Liver (tissue), 9 donors: ENCODE data around the gene CREB3L1. TPM values are rescaled to one million over a fixed set of nuclear protein-coding genes. Genes with fewer than 3 reads are reported as not detected.

Experiments
- DNase-seq: peaks from one replicate; pipeline ENCODE4 v3.0.0-alpha.2; 2017; ENCODE audit warnings: low spot score
- H3K27ac ChIP-seq, 2 donors: one replicate each; pipeline ENCODE4 v1.7.0; 2013; ENCODE audit warnings: inconsistent platforms in 2 of 2, low read length in 2 of 2, control low read depth in 1 of 2, low read depth in 1 of 2, mild to moderate bottlenecking in 1 of 2
- H3K27me3 ChIP-seq, 4 donors: one replicate each; pipeline versions ENCODE4 v1.6.1 to v1.7.0; 2013; ENCODE audit warnings: low read length in 3 of 4, inconsistent platforms in 1 of 4, mild to moderate bottlenecking in 1 of 4, moderate library complexity in 1 of 4; ENCODE audit not compliant: control insufficient read depth in 4 of 4, insufficient read depth in 4 of 4
- H3K36me3 ChIP-seq, 4 donors: one replicate each; pipeline versions ENCODE4 v1.6.1 to v1.7.0; 2013; ENCODE audit warnings: low read length in 3 of 4, mild to moderate bottlenecking in 3 of 4, low read depth in 1 of 4, moderate library complexity in 1 of 4; ENCODE audit not compliant: control insufficient read depth in 4 of 4, insufficient read depth in 3 of 4
- H3K4me1 ChIP-seq, 4 donors: one replicate each; pipeline versions ENCODE4 v1.6.1 to v1.7.0; 2013; ENCODE audit warnings: low read length in 3 of 4, mild to moderate bottlenecking in 3 of 4, moderate library complexity in 1 of 4; ENCODE audit not compliant: control insufficient read depth in 4 of 4, insufficient read depth in 4 of 4
- H3K4me3 ChIP-seq, 3 donors: one replicate each; pipeline versions ENCODE4 v1.6.1 to v1.7.0; 2013; ENCODE audit warnings: low read length in 3 of 3, control low read depth in 1 of 3, low read depth in 1 of 3, mild to moderate bottlenecking in 1 of 3
- H3K9ac ChIP-seq, 2 donors: one replicate each; pipeline ENCODE4 v1.7.0; 2013; ENCODE audit warnings: low read length in 2 of 2, mild to moderate bottlenecking in 2 of 2, moderate library complexity in 2 of 2, control low read depth in 1 of 2, low read depth in 1 of 2
- H3K9me3 ChIP-seq, 4 donors: one replicate each; pipeline versions ENCODE4 v1.6.1 to v1.7.0; 2013; ENCODE audit warnings: low read length in 3 of 4; ENCODE audit not compliant: control insufficient read depth in 4 of 4
- EGR1 ChIP-seq, 2 donors: IDR thresholded peaks; 2 replicates each; pipeline ENCODE4 v1.6.1; 2016 to 2018; ENCODE audit warnings: antibody characterized with exemption in 2 of 2, low read depth in 2 of 2
- FOXA1 ChIP-seq: IDR thresholded peaks from 2 replicates; pipeline ENCODE4 v1.6.1; 2016; ENCODE audit warnings: antibody characterized with exemption
- GABPA ChIP-seq, 2 donors: IDR thresholded peaks in 1 of 2; conservative IDR thresholded peaks in 1 of 2; 2 replicates each; pipeline ENCODE4 v1.6.1; 2016; ENCODE audit warnings: antibody characterized with exemption in 2 of 2, mild to moderate bottlenecking in 1 of 2, moderate library complexity in 1 of 2
- HNF4A ChIP-seq, 2 donors: conservative IDR thresholded peaks; 2 replicates each; pipeline ENCODE4 v1.6.1; 2016; ENCODE audit warnings: antibody characterized with exemption in 2 of 2, mild to moderate bottlenecking in 2 of 2
- JUND ChIP-seq, 2 donors: IDR thresholded peaks; 2 replicates each; pipeline ENCODE4 v1.6.1; 2016; ENCODE audit warnings: antibody characterized with exemption in 2 of 2
- RAD21 ChIP-seq, 2 donors: IDR thresholded peaks; 2 replicates each; pipeline ENCODE4 v1.6.1; 2016; ENCODE audit warnings: antibody characterized with exemption in 2 of 2, mild to moderate bottlenecking in 2 of 2
- RXRA ChIP-seq, 2 donors: IDR thresholded peaks; 2 replicates each; pipeline ENCODE4 v1.6.1; 2017 to 2018; ENCODE audit warnings: antibody characterized with exemption in 2 of 2, mild to moderate bottlenecking in 1 of 2
- TAF1 ChIP-seq: conservative IDR thresholded peaks from 2 replicates; pipeline ENCODE4 v1.6.1; 2016; ENCODE audit warnings: antibody characterized with exemption, mild to moderate bottlenecking
- WGBS: extraction: QIAGEN DNeasy Blood & Tissue Kit; methylation state at CpG from one replicate; pipeline ENCODE4 v1.1.7; 2013; 5-methylcytosine and 5-hydroxymethylcytosine counted together
- polyA plus RNA-seq, 2 donors: library from polyadenylated mRNA; stranded (reverse) in 1 of 2; unstranded in 1 of 2; fragments of 200-250 nt in 1 of 2; fragments of >200 nt in 1 of 2; fragmentation: Nextera tagmentation in 1 of 2; extraction: Ambion mirVana in 1 of 2; gene quantifications; one replicate each; pipeline versions ENCODE4 v1.2.1 to v1.2.3, GENCODE V29; 2013 to 2015
- total RNA-seq, 2 donors: library from RNA; depleted of rRNA; stranded (reverse); fragments of >200 nt; gene quantifications; one replicate each; pipeline ENCODE4 v1.2.3, GENCODE V29; 2014
- TF ChIP-seq, protein P1 (sequence below): IDR thresholded peaks from 2 replicates; pipeline ENCODE4 v1.6.1; 2016; ENCODE audit warnings: antibody characterized with exemption
- TF ChIP-seq, protein P2 (sequence below): fragments of 150-350 bp; IDR thresholded peaks from 2 replicates; pipeline ENCODE4 v1.5.1; 2017; ENCODE audit warnings: improper control_type of control experiment, low read depth, low read length; ENCODE audit not compliant: missing input control
- TF ChIP-seq, protein P3 (sequence below): IDR thresholded peaks from 2 replicates; pipeline ENCODE4 v1.6.1; 2016; ENCODE audit warnings: antibody characterized with exemption
- TF ChIP-seq, protein P4 (sequence below): IDR thresholded peaks from 2 replicates; pipeline ENCODE4 v1.6.1; 2016; ENCODE audit warnings: antibody characterized with exemption, mild to moderate bottlenecking
- donor health status: healthy.
- donor health status: healthy.
- donor health status: healthy.
- donor health status: healthy.
- donor health status: healthy.

CREB3L1 gene
- total and polyA plus RNA-seq, 4 donors: 0.14 to 1.3 (median 0.33) TPM

DNA sequence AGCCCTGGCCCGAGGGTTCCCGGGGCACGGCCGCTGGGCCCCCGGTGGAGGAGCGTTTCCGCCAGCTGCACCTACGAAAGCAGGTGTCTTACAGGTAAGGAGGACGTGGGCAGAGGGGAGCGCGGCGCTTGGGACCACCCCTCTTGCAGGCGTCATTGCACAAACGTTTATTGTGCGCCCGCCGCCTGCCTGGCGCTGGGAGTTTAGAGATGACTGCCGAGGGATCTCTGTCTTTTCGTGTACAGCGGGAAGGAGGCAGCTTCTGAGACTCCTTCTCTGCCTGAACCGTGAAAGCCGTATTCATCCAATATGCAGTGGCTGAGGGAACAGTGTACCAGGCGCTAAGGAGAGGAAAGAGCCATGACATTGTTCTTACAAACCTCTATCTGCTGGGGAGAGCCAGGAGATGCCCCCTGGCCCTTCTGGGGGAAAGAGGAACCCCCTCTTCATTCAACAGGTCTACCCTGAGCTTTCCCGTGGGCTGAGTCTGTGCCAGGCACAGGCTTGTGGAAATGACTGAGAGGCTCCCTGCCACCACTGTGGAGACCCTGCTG, 56.0 kb downstream of the CREB3L1 start:
- WGBS: 11% methylated on average over 25 of the region's 25 CpGs
- DNase-seq: no peak
- H3K4me3 ChIP-seq: peak overlapping the region in 1 of 3 donors; percentile 47
- peaks cover 2 to 25% (median 3%) of the 10 kb centered on the region in 4 donors for H3K27me3 ChIP-seq
- no peaks in the 10 kb centered on the region for H3K9me3 ChIP-seq
- no peak overlapping the region for H3K27ac ChIP-seq
- H3K36me3 ChIP-seq: no peaks in the 10 kb centered on the region
- TF ChIP-seq, protein P1, sequence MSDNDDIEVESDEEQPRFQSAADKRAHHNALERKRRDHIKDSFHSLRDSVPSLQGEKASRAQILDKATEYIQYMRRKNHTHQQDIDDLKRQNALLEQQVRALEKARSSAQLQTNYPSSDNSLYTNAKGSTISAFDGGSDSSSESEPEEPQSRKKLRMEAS: no peak
- TF ChIP-seq HNF4A (conservative IDR thresholded peaks at IDR 0.05): no peak
- TF ChIP-seq FOXA1: no peak
- no peak for TF ChIP-seq RAD21 (IDR thresholded peaks at IDR 0.05)
- TF ChIP-seq, protein P2, sequence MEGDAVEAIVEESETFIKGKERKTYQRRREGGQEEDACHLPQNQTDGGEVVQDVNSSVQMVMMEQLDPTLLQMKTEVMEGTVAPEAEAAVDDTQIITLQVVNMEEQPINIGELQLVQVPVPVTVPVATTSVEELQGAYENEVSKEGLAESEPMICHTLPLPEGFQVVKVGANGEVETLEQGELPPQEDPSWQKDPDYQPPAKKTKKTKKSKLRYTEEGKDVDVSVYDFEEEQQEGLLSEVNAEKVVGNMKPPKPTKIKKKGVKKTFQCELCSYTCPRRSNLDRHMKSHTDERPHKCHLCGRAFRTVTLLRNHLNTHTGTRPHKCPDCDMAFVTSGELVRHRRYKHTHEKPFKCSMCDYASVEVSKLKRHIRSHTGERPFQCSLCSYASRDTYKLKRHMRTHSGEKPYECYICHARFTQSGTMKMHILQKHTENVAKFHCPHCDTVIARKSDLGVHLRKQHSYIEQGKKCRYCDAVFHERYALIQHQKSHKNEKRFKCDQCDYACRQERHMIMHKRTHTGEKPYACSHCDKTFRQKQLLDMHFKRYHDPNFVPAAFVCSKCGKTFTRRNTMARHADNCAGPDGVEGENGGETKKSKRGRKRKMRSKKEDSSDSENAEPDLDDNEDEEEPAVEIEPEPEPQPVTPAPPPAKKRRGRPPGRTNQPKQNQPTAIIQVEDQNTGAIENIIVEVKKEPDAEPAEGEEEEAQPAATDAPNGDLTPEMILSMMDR: no peak
- peaks cover 3 to 15% (median 7%) of the 10 kb centered on the region in 4 donors for H3K4me1 ChIP-seq
- no peak overlapping the region for H3K9ac ChIP-seq

DNA sequence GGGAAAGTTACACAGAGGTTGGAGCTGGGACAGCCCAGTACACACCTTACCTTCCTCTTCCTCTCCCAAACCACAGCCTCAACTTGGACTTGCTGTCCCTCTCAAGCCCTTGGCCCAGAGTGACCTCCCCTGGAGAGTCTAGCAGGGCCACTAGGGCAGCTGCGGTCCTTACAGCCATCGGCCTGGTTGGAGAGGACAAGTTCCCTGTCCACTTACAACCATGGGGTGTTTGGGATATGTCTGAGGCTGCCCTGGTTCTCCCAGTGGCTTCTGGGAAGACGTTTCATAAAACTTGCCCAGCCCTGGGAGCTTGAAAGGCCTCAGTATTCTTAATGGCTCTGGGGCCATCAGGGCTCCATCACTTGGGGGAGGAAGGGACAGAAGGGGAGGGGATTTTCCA, 56.7 kb downstream of the CREB3L1 start:
- DNase-seq: no peak
- TF ChIP-seq HNF4A (conservative IDR thresholded peaks at IDR 0.05) (no peak), JUND (IDR thresholded peaks at IDR 0.05) (no peak), EGR1 (IDR thresholded peaks at IDR 0.05; ENCODE audit: low read depth in 2 of 2) (no peak), TAF1 (no peak), RXRA (IDR thresholded peaks at IDR 0.05) (no peak), GABPA (IDR thresholded peaks at IDR 0.05 in 1 of 2, conservative IDR thresholded peaks at IDR 0.05 in 1 of 2) (no peak)
- TF ChIP-seq, protein P3, sequence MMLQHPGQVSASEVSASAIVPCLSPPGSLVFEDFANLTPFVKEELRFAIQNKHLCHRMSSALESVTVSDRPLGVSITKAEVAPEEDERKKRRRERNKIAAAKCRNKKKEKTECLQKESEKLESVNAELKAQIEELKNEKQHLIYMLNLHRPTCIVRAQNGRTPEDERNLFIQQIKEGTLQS: no peak
- TF ChIP-seq, protein P4, sequence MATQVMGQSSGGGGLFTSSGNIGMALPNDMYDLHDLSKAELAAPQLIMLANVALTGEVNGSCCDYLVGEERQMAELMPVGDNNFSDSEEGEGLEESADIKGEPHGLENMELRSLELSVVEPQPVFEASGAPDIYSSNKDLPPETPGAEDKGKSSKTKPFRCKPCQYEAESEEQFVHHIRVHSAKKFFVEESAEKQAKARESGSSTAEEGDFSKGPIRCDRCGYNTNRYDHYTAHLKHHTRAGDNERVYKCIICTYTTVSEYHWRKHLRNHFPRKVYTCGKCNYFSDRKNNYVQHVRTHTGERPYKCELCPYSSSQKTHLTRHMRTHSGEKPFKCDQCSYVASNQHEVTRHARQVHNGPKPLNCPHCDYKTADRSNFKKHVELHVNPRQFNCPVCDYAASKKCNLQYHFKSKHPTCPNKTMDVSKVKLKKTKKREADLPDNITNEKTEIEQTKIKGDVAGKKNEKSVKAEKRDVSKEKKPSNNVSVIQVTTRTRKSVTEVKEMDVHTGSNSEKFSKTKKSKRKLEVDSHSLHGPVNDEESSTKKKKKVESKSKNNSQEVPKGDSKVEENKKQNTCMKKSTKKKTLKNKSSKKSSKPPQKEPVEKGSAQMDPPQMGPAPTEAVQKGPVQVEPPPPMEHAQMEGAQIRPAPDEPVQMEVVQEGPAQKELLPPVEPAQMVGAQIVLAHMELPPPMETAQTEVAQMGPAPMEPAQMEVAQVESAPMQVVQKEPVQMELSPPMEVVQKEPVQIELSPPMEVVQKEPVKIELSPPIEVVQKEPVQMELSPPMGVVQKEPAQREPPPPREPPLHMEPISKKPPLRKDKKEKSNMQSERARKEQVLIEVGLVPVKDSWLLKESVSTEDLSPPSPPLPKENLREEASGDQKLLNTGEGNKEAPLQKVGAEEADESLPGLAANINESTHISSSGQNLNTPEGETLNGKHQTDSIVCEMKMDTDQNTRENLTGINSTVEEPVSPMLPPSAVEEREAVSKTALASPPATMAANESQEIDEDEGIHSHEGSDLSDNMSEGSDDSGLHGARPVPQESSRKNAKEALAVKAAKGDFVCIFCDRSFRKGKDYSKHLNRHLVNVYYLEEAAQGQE: no peak
- Histone ChIP-seq H3K27me3 (peaks cover 2 to 25% (median 3%) of the 10 kb centered on the region in 4 donors), H3K36me3 (no peaks in the 10 kb centered on the region), H3K4me1 (peaks cover 3 to 15% (median 10%) of the 10 kb centered on the region in 4 donors), H3K4me3 (no peak overlapping the region), H3K9ac (no peak overlapping the region), H3K9me3 (no peaks in the 10 kb centered on the region), H3K27ac (no peak overlapping the region)
- WGBS: 91% methylated on average over 3 of the region's 3 CpGs
